MG63 (cell line): ENCODE results near the gene SLC6A18. TPM values are rescaled to one million over a fixed set of nuclear protein-coding genes. Genes with fewer than 3 reads are reported as not detected.
A peak's percentile ranks its signal among the peaks of the same experiment; 100 is the strongest.

Experiments
- DNase-seq: peaks from one replicate; pipeline ENCODE4 v3.0.0-alpha.2; 2020
- H3K27me3 ChIP-seq: fragments of 250-450 bp; sonication (Bioruptor Pico); 2 replicates; pipeline ENCODE4 v1.5.1; 2020; ENCODE audit warnings: mild to moderate bottlenecking, moderate library complexity
- H3K36me3 ChIP-seq: fragments of 250-450 bp; sonication (Bioruptor Pico); 2 replicates; pipeline ENCODE4 v1.5.1; 2020; ENCODE audit warnings: mild to moderate bottlenecking, moderate library complexity
- H3K4me3 ChIP-seq: fragments of 250-450 bp; sonication (Bioruptor Pico); 2 replicates; pipeline ENCODE4 v1.5.1; 2020; ENCODE audit warnings: mild to moderate bottlenecking, moderate library complexity
- H3K9me3 ChIP-seq: fragments of 250-450 bp; sonication (Bioruptor Pico); 2 replicates; pipeline ENCODE4 v1.5.1; 2020; ENCODE audit warnings: mild to moderate bottlenecking, moderate library complexity
- total RNA-seq: library from RNA; depleted of rRNA; stranded (reverse); fragments of >200 nt; shearing (Covaris generic); gene quantifications from 2 replicates; pipeline ENCODE4 v1.2.3, GENCODE V29; 2014; ENCODE audit warnings: low replicate concordance

The SLC6A18 gene
- total RNA-seq, 1 experiment from 2014 or later: not detected

- DNase-seq: no peak
- H3K9me3 ChIP-seq: no peaks in the 10 kb centered on the region
- H3K36me3 ChIP-seq: no peaks in the 10 kb centered on the region
- no peak overlapping the region for H3K4me3 ChIP-seq
- peaks cover 41% of the 10 kb centered on the region for H3K27me3 ChIP-seq
Measured at GRCh38 chr5:1197876-1198666, 27.1 kb upstream of the SLC6A18 start.

- Histone ChIP-seq H3K4me3 (no peak overlapping the region), H3K36me3 (no peaks in the 10 kb centered on the region), H3K27me3 (peaks cover 29% of the 10 kb centered on the region)
Measured at GRCh38 chr5:1199340-1199648, 25.9 kb upstream of the SLC6A18 start.

GRCh38 chr5:1199649-1200494, 25.3 kb upstream of the SLC6A18 start:
- Histone ChIP-seq H3K27me3 (peaks cover 25% of the 10 kb centered on the region), H3K36me3 (no peaks in the 10 kb centered on the region), H3K9me3 (no peaks in the 10 kb centered on the region), H3K4me3 (no peak overlapping the region)
- no peak for DNase-seq

More at GRCh38 chr5:1199340-1199648, 25.9 kb upstream of the SLC6A18 start:
- no peak for DNase-seq
- H3K9me3 ChIP-seq: no peaks in the 10 kb centered on the region

- Histone ChIP-seq H3K4me3 (no peak overlapping the region), H3K27me3 (peaks cover 18% of the 10 kb centered on the region), H3K9me3 (no peaks in the 10 kb centered on the region), H3K36me3 (no peaks in the 10 kb centered on the region)
- no peak for DNase-seq
Measured at GRCh38 chr5:1200495-1201326, 24.5 kb upstream of the SLC6A18 start.

GRCh38 chr5:1201327-1202025, 23.7 kb upstream of the SLC6A18 start, which contains the start of gene SLC6A19:
Gene SLC6A19, plus strand, starts transcription at chr5:1201595. Its CDS starts 56 bp downstream, at chr5:1201651.
- H3K9me3 ChIP-seq: no peaks in the 10 kb centered on the region
- H3K36me3 ChIP-seq: no peaks in the 10 kb centered on the region
- H3K27me3 ChIP-seq: peaks cover 22% of the 10 kb centered on the region
- DNase-seq: no peak
- H3K4me3 ChIP-seq: no peak within 1 kb of the TSS

GRCh38 chr5:1202026-1202797, 23.0 kb upstream of the SLC6A18 start:
- no peak for DNase-seq
- Histone ChIP-seq H3K9me3 (no peaks in the 10 kb centered on the region), H3K4me3 (no peak overlapping the region), H3K36me3 (no peaks in the 10 kb centered on the region), H3K27me3 (peaks cover 21% of the 10 kb centered on the region)

GRCh38 chr5:1202798-1203185, 22.4 kb upstream of the SLC6A18 start:
- Histone ChIP-seq H3K4me3 (no peak overlapping the region), H3K27me3 (peaks cover 24% of the 10 kb centered on the region), H3K36me3 (no peaks in the 10 kb centered on the region), H3K9me3 (no peaks in the 10 kb centered on the region)
- no peak for DNase-seq

GRCh38 chr5:1203311-1203967, 21.7 kb upstream of the SLC6A18 start:
- H3K4me3 ChIP-seq: no peak overlapping the region
- DNase-seq: no peak
- peaks cover 20% of the 10 kb centered on the region for H3K27me3 ChIP-seq
- no peaks in the 10 kb centered on the region for H3K9me3 ChIP-seq
- H3K36me3 ChIP-seq: no peaks in the 10 kb centered on the region

- H3K36me3 ChIP-seq: no peaks in the 10 kb centered on the region
- DNase-seq: no peak
- no peak overlapping the region for H3K4me3 ChIP-seq
- H3K27me3 ChIP-seq: peaks cover 16% of the 10 kb centered on the region
- H3K9me3 ChIP-seq: no peaks in the 10 kb centered on the region
Measured at GRCh38 chr5:1203968-1204692, 21.1 kb upstream of the SLC6A18 start.

GRCh38 chr5:1204693-1205242, 20.4 kb upstream of the SLC6A18 start:
- no peak overlapping the region for H3K4me3 ChIP-seq
- peaks cover 13% of the 10 kb centered on the region for H3K27me3 ChIP-seq
- no peaks in the 10 kb centered on the region for H3K9me3 ChIP-seq
- H3K36me3 ChIP-seq: no peaks in the 10 kb centered on the region
- peak; percentile 56 for DNase-seq

GRCh38 chr5:1205255-1206180, 19.7 kb upstream of the SLC6A18 start:
- Histone ChIP-seq H3K4me3 (no peak overlapping the region), H3K27me3 (peaks cover 13% of the 10 kb centered on the region), H3K36me3 (no peaks in the 10 kb centered on the region), H3K9me3 (no peaks in the 10 kb centered on the region)
- no peak for DNase-seq

GRCh38 chr5:1206521-1207412, 18.4 kb upstream of the SLC6A18 start:
- no peaks in the 10 kb centered on the region for H3K9me3 ChIP-seq
- peaks cover 13% of the 10 kb centered on the region for H3K27me3 ChIP-seq
- no peak overlapping the region for H3K4me3 ChIP-seq
- no peaks in the 10 kb centered on the region for H3K36me3 ChIP-seq
- no peak for DNase-seq

- no peak overlapping the region for H3K4me3 ChIP-seq
- H3K9me3 ChIP-seq: no peaks in the 10 kb centered on the region
- DNase-seq: no peak
- H3K36me3 ChIP-seq: no peaks in the 10 kb centered on the region
- peaks cover 13% of the 10 kb centered on the region for H3K27me3 ChIP-seq
Measured at GRCh38 chr5:1207555-1207954, 17.6 kb upstream of the SLC6A18 start.
